WTC11 (cell line): Measurements from ENCODE around the gene ZFAND5. TPM values are rescaled to one million over a fixed set of nuclear protein-coding genes. Genes with fewer than 3 reads are reported as not detected.

Experiments used
- ATAC-seq: fragments of 200-7000 bp; cut with Tn5 transposase; 2 replicates; pipeline ENCODE4 v1.10.0; 2021; ENCODE audit warnings: mild to moderate bottlenecking, moderate library complexity
- CTCF ChIA-PET: fragments of 300-600 bp; sonication (Branson Sonifier 250); formaldehyde crosslinking; loops from one replicate; lab custom pipeline; 2021; ENCODE audit warnings: antibody characterized with exemption; lab: Charles Lee
- POLR2A ChIA-PET: fragments of 350-600 bp; sonication (Branson Sonifier 250); formaldehyde crosslinking; loops from one replicate; lab custom pipeline; 2021; ENCODE audit warnings: antibody characterized with exemption; lab: Charles Lee
- DNase-seq: peaks from one replicate; pipeline ENCODE4 v3.0.0; 2021; ENCODE audit warnings: low spot score
- H3K27ac Mint-ChIP-seq: 2 replicates; pipeline ENCODE4 v1.8.0; 2021; ENCODE audit warnings: mixed read lengths
- H3K27me3 Mint-ChIP-seq: 2 replicates; pipeline ENCODE4 v1.8.0; 2021; ENCODE audit warnings: low read depth, mild to moderate bottlenecking, moderate library complexity, mixed read lengths
- H3K36me3 Mint-ChIP-seq: 2 replicates; pipeline ENCODE4 v1.8.0; 2021; ENCODE audit warnings: mixed read lengths
- H3K4me1 Mint-ChIP-seq: 2 replicates; pipeline ENCODE4 v1.8.0; 2022; ENCODE audit warnings: mixed read lengths
- H3K4me3 Mint-ChIP-seq: 2 replicates; pipeline ENCODE4 v1.8.0; 2021; ENCODE audit warnings: mild to moderate bottlenecking, moderate library complexity, mixed read lengths
- H3K9me3 Mint-ChIP-seq: 2 replicates; pipeline ENCODE4 v1.8.0; 2021; ENCODE audit warnings: mixed read lengths
- ATF2 ChIP-seq: sonication (generic); formaldehyde crosslinking; IDR thresholded peaks from 2 replicates; pipeline ENCODE4 v1.8.1; 2022; ENCODE audit warnings: low read depth, missing genetic modification reagents, borderline replicate concordance
- CREM ChIP-seq: sonication (generic); formaldehyde crosslinking; IDR thresholded peaks from 2 replicates; pipeline ENCODE4 v1.8.1; 2022; ENCODE audit warnings: mild to moderate bottlenecking, missing genetic modification reagents, moderate library complexity
- ERG ChIP-seq: fragments of 250-450 bp; sonication (Bioruptor Pico); IDR thresholded peaks from 2 replicates; pipeline ENCODE4 v1.8.0; 2021; ENCODE audit warnings: mild to moderate bottlenecking
- FOXJ3 ChIP-seq: sonication (generic); formaldehyde crosslinking; IDR thresholded peaks from 2 replicates; pipeline ENCODE4 v1.9.0; 2021; ENCODE audit warnings: missing genetic modification reagents, mild to moderate bottlenecking, borderline replicate concordance
- FOXK1 ChIP-seq: sonication (generic); formaldehyde crosslinking; IDR thresholded peaks from 2 replicates; pipeline ENCODE4 v1.8.0; 2022; ENCODE audit warnings: mild to moderate bottlenecking, moderate library complexity, missing genetic modification reagents
- GABPB1 ChIP-seq: sonication (generic); formaldehyde crosslinking; IDR thresholded peaks from 2 replicates; pipeline ENCODE4 v1.8.1; 2023; ENCODE audit warnings: mild to moderate bottlenecking, missing genetic modification reagents
- HMGXB4 ChIP-seq: sonication (generic); formaldehyde crosslinking; IDR thresholded peaks from 2 replicates; pipeline ENCODE4 v1.8.1; 2023; ENCODE audit warnings: mild to moderate bottlenecking, moderate library complexity, missing genetic modification reagents
- KAT7 ChIP-seq: sonication (generic); formaldehyde crosslinking; IDR thresholded peaks from 2 replicates; pipeline ENCODE4 v1.8.1; 2023; ENCODE audit warnings: missing genetic modification reagents, mild to moderate bottlenecking, borderline replicate concordance
- NFE2L1 ChIP-seq: sonication (generic); formaldehyde crosslinking; IDR thresholded peaks from 2 replicates; pipeline ENCODE4 v1.8.1; 2023; ENCODE audit warnings: missing genetic modification reagents
- NFYB ChIP-seq: sonication (generic); formaldehyde crosslinking; conservative IDR thresholded peaks from 2 replicates; pipeline ENCODE4 v1.8.0; 2022; ENCODE audit warnings: low read depth, missing genetic modification reagents
- NR2C2 ChIP-seq: sonication (generic); formaldehyde crosslinking; IDR thresholded peaks from 2 replicates; pipeline ENCODE4 v1.8.0; 2022; ENCODE audit warnings: mild to moderate bottlenecking, missing genetic modification reagents
- RORB ChIP-seq: fragments of 250-450 bp; sonication (Bioruptor Pico); IDR thresholded peaks from 2 replicates; pipeline ENCODE4 v1.9.0; 2021; ENCODE audit warnings: mild to moderate bottlenecking
- SMAD3 ChIP-seq: sonication (generic); formaldehyde crosslinking; IDR thresholded peaks from 2 replicates; pipeline ENCODE4 v1.8.0; 2022; ENCODE audit warnings: missing genetic modification reagents, mild to moderate bottlenecking, borderline replicate concordance
- SOX15 ChIP-seq: fragments of 250-450 bp; sonication (Bioruptor Pico); IDR thresholded peaks from 2 replicates; pipeline ENCODE4 v1.9.0; 2021; ENCODE audit warnings: mild to moderate bottlenecking
- STAT6 ChIP-seq: sonication (generic); formaldehyde crosslinking; conservative IDR thresholded peaks from 2 replicates; pipeline ENCODE4 v1.8.1; 2023; ENCODE audit warnings: mild to moderate bottlenecking, low read depth, missing genetic modification reagents, moderate library complexity
- TCF7 ChIP-seq: sonication (generic); formaldehyde crosslinking; IDR thresholded peaks from 2 replicates; pipeline ENCODE4 v1.8.0; 2022; ENCODE audit warnings: mild to moderate bottlenecking, low read depth, missing genetic modification reagents, moderate library complexity
- ZNF416 ChIP-seq: fragments of 250-450 bp; sonication (Bioruptor Pico); IDR thresholded peaks from 2 replicates; pipeline ENCODE4 v1.9.0; 2021; ENCODE audit warnings: mild to moderate bottlenecking, inconsistent platforms
- ZNF425 ChIP-seq: fragments of 250-450 bp; sonication (Bioruptor Pico); conservative IDR thresholded peaks from 2 replicates; pipeline ENCODE4 v1.9.0; 2021; ENCODE audit warnings: mild to moderate bottlenecking
- total RNA-seq: library from RNA; stranded (reverse); gene quantifications from 3 replicates; pipeline ENCODE4 v1.2.3, GENCODE V29; 2021

The ZFAND5 gene
- total RNA-seq, 1 experiment from 2014 or later: 137 TPM

- H3K27ac Mint-ChIP-seq: 0 out of 2 replicates have a peak overlapping the region, but pooled peaks have one; percentile 14
- ATAC-seq (peak; percentile 88), DNase-seq (peak; percentile 16)
- peaks cover 8% of the 10 kb centered on the region for H3K9me3 Mint-ChIP-seq
- CTCF ChIA-PET: interaction anchor here (1.4 to 1.8 kb wide), 3 partner anchors 23 to 528 kb away, joined by 4 to 8 read pairs (median 5); no protein-coding TSS in a partner anchor
- POLR2A ChIA-PET: interaction anchor here (0.5 to 1.9 kb wide), 6 partner anchors 10 to 1045 kb away, joined by 3 to 7 read pairs (median 4); partner anchors contain the start of gene ZFAND5
- H3K4me1 Mint-ChIP-seq: peaks cover 22% of the 10 kb centered on the region
- TF ChIP-seq SOX15 (CRISPR knock-in tag): no peak
- TF ChIP-seq CREM (CRISPR knock-in tag): no peak
- H3K27me3 Mint-ChIP-seq: no peaks in the 10 kb centered on the region
- no peak overlapping the region for H3K4me3 Mint-ChIP-seq
- no peaks in the 10 kb centered on the region for H3K36me3 Mint-ChIP-seq
Observed at GRCh38 chr9:72315510-72316311, 49.3 kb downstream of the ZFAND5 start.

GRCh38 chr9:72315089-72315509 is 49.9 kb downstream of the ZFAND5 start:
- ChIA-PET CTCF (interaction anchor here (0.9 to 1.8 kb wide), 3 partner anchors 18 to 34 kb away, joined by 3 to 8 read pairs (median 5); no protein-coding TSS in a partner anchor), POLR2A (interaction anchor here (0.5 to 1.9 kb wide), 5 partner anchors 10 to 1046 kb away, joined by 3 to 7 read pairs (median 3); partner anchors contain the start of gene ZFAND5)

GRCh38 chr9:72313507-72313906 is 51.5 kb downstream of the ZFAND5 start:
- ATAC-seq (no peak), DNase-seq (no peak)
- TF ChIP-seq STAT6 (CRISPR knock-in tag) (no peak), FOXJ3 (CRISPR knock-in tag) (no peak), ZNF425 (CRISPR knock-in tag) (no peak), HMGXB4 (no peak), NR2C2 (no peak), RORB (CRISPR knock-in tag) (no peak), TCF7 (CRISPR knock-in tag) (no peak), ATF2 (CRISPR knock-in tag) (no peak), NFYB (CRISPR knock-in tag) (no peak), ERG (CRISPR knock-in tag) (no peak), ZNF416 (no peak), GABPB1 (CRISPR knock-in tag) (no peak), NFE2L1 (CRISPR knock-in tag) (no peak)
- CTCF ChIA-PET: no interaction called here
- H3K27me3 Mint-ChIP-seq: no peaks in the 10 kb centered on the region
- no peak overlapping the region for H3K27ac Mint-ChIP-seq
- POLR2A ChIA-PET: no interaction called here
- H3K4me1 Mint-ChIP-seq: peaks cover 22% of the 10 kb centered on the region
- no peak overlapping the region for H3K4me3 Mint-ChIP-seq
- peaks cover 5% of the 10 kb centered on the region for H3K9me3 Mint-ChIP-seq
- no peaks in the 10 kb centered on the region for H3K36me3 Mint-ChIP-seq

More at GRCh38 chr9:72315089-72315509, 49.9 kb downstream of the ZFAND5 start:
- no peaks in the 10 kb centered on the region for H3K36me3 Mint-ChIP-seq
- peaks cover 22% of the 10 kb centered on the region for H3K4me1 Mint-ChIP-seq
- ATAC-seq: no peak
- no peak for TF ChIP-seq KAT7 (CRISPR knock-in tag)
- TF ChIP-seq FOXK1 (CRISPR knock-in tag): no peak
- TF ChIP-seq SMAD3 (CRISPR knock-in tag): no peak
- DNase-seq: no peak
- H3K27ac Mint-ChIP-seq: no peak overlapping the region
- H3K4me3 Mint-ChIP-seq: no peak overlapping the region
- H3K9me3 Mint-ChIP-seq: peaks cover 8% of the 10 kb centered on the region
- H3K27me3 Mint-ChIP-seq: no peaks in the 10 kb centered on the region
